Activated B cell treated with CpG ODN at 0.5 μM for 24 hours (primary cell): ENCODE measurements around the gene TMEM158. TPM values are rescaled to one million over a fixed set of nuclear protein-coding genes. Genes with fewer than 3 reads are reported as not detected.

Source experiments
- ATAC-seq: fragments of 200-7000 bp; cut with Tn5 transposase; one replicate; pipeline ENCODE4 v1.10.0; 2021; ENCODE audit warnings: low read depth, mild to moderate bottlenecking, moderate library complexity
- CTCF ChIA-PET: fragments of 350-600 bp; sonication (Branson Sonifier 250); formaldehyde crosslinking; loops from one replicate; lab custom pipeline; 2021; ENCODE audit warnings: antibody characterized with exemption; lab: Charles Lee
- POLR2A ChIA-PET: fragments of 350-600 bp; sonication (Branson Sonifier 250); formaldehyde crosslinking; loops from one replicate; lab custom pipeline; 2021; ENCODE audit warnings: antibody characterized with exemption; lab: Charles Lee
- DNase-seq: peaks from one replicate; pipeline ENCODE4 v3.0.0; 2022
- H3K27ac Mint-ChIP-seq: one replicate; pipeline ENCODE4 v1.8.0; 2020; ENCODE audit warnings: mixed read lengths
- H3K27me3 Mint-ChIP-seq: one replicate; pipeline ENCODE4 v1.8.0; 2021; ENCODE audit warnings: mixed read lengths
- H3K36me3 Mint-ChIP-seq: one replicate; pipeline ENCODE4 v1.8.0; 2021; ENCODE audit warnings: low read depth, mixed read lengths
- H3K4me1 Mint-ChIP-seq: one replicate; pipeline ENCODE4 v1.8.0; 2021; ENCODE audit warnings: mixed read lengths
- H3K4me3 Mint-ChIP-seq: one replicate; pipeline ENCODE4 v1.8.0; 2020; ENCODE audit warnings: mild to moderate bottlenecking, mixed read lengths
- H3K9me3 Mint-ChIP-seq: one replicate; pipeline ENCODE4 v1.8.0; 2020; ENCODE audit warnings: mixed read lengths
- CTCF ChIP-seq: fragments of 200-600 bp; IDR thresholded peaks from one replicate; pipeline ENCODE4 v1.8.0; 2022; ENCODE audit warnings: antibody characterized with exemption, mild to moderate bottlenecking
- intact Hi-C: fragments of 100-400 bp; cut with micrococcal nuclease; formaldehyde crosslinking; loops from one replicate; pipeline ENCODE4 v1.15.1; 2024
- total RNA-seq: library from RNA; stranded (reverse); gene quantifications from 2 replicates; pipeline ENCODE4 v1.2.3, GENCODE V29; 2022

The TMEM158 gene
- total RNA-seq, 1 donor from 2014 or later: 0.13 TPM

GRCh38 chr3:45176912-45177311 lies 49.2 kb downstream of the TMEM158 start:
- no peak for TF ChIP-seq CTCF
- ChIA-PET POLR2A (no interaction called here), CTCF (no interaction called here)
- DNase-seq (no peak), ATAC-seq (no peak)
- Mint-ChIP-seq H3K36me3 (no peaks in the 10 kb centered on the region), H3K27me3 (peaks cover 13% of the 10 kb centered on the region), H3K27ac (no peak overlapping the region), H3K9me3 (no peaks in the 10 kb centered on the region), H3K4me1 (no peaks in the 10 kb centered on the region), H3K4me3 (no peak overlapping the region)
- intact Hi-C loops: no loop called here

Other genes starting within 250 kb of the TMEM158 start
- gene CLEC3B, start 200.0 kb downstream of the TMEM158 start, total RNA-seq: not detected in 2 replicates
- not detected in 2 replicates for gene CDCP1, start 79.9 kb downstream of the TMEM158 start, total RNA-seq
- gene LARS2, start 162.3 kb upstream of the TMEM158 start, total RNA-seq: 29.2 and 34.7 TPM in 2 replicates